GM23338 (cell line): ENCODE results near the gene PLG. TPM values are rescaled to one million over a fixed set of nuclear protein-coding genes. Genes with fewer than 3 reads are reported as not detected.

Experiments used
- ATAC-seq: fragments of 200-7000 bp; cut with Tn5 transposase; 3 replicates; pipeline ENCODE4 v1.9.1; 2020
- DNase-seq: peaks from one replicate; pipeline ENCODE4 v3.0.0-alpha.2; 2015; ENCODE audit warnings: low spot score
- H2AFZ ChIP-seq: fragments of 200-600 bp; sonication (generic); 2 replicates; pipeline ENCODE4 v1.8.0; 2016; ENCODE audit warnings: antibody characterized with exemption, mild to moderate bottlenecking, moderate library complexity
- H3F3A ChIP-seq: fragments of 200-600 bp; sonication (generic); replicated peaks from 2 replicates; pipeline ENCODE4 v1.8.0; 2017; ENCODE audit warnings: antibody characterized with exemption, mixed run types, low read depth
- H3K27ac ChIP-seq: fragments of 200-600 bp; sonication (generic); 2 replicates; pipeline ENCODE4 v1.6.1; 2016; ENCODE audit warnings: low read depth
- H3K27me3 ChIP-seq: fragments of 200-600 bp; sonication (generic); 2 replicates; pipeline ENCODE4 v1.8.0; 2016; ENCODE audit warnings: mild to moderate bottlenecking, mixed run types, moderate library complexity; ENCODE audit not compliant: insufficient read depth
- H3K36me3 ChIP-seq: fragments of 200-600 bp; sonication (generic); 2 replicates; pipeline ENCODE4 v1.8.0; 2016; ENCODE audit warnings: mild to moderate bottlenecking; ENCODE audit not compliant: insufficient read depth
- H3K4me1 ChIP-seq: fragments of 200-600 bp; sonication (generic); 2 replicates; pipeline ENCODE4 v1.8.0; 2016; ENCODE audit warnings: mild to moderate bottlenecking, moderate library complexity; ENCODE audit not compliant: insufficient read depth
- H3K4me2 ChIP-seq: fragments of 200-600 bp; sonication (generic); 2 replicates; pipeline ENCODE4 v1.7.1; 2017; ENCODE audit warnings: mixed run types
- H3K4me3 ChIP-seq: fragments of 200-600 bp; sonication (generic); 2 replicates; pipeline ENCODE4 v1.6.1; 2016; ENCODE audit warnings: mixed run types
- H3K79me2 ChIP-seq: fragments of 200-600 bp; sonication (generic); replicated peaks from 2 replicates; pipeline ENCODE4 v1.8.0; 2017; ENCODE audit warnings: mild to moderate bottlenecking; ENCODE audit not compliant: insufficient read depth
- H3K9me2 ChIP-seq: fragments of 200-600 bp; sonication (generic); 2 replicates; pipeline ENCODE4 v1.8.0; 2017; ENCODE audit not compliant: insufficient read depth
- H4K20me1 ChIP-seq: fragments of 200-600 bp; sonication (generic); replicated peaks from 2 replicates; pipeline ENCODE4 v1.8.0; 2017; ENCODE audit warnings: mild to moderate bottlenecking; ENCODE audit not compliant: insufficient read depth
- H3K27ac Mint-ChIP-seq: 2 replicates; pipeline ENCODE4 v1.8.0; 2020; ENCODE audit warnings: inconsistent platforms, mild to moderate bottlenecking, moderate library complexity, mixed read lengths
- H3K27me3 Mint-ChIP-seq: 3 replicates; pipeline ENCODE4 v1.8.0; 2022; ENCODE audit warnings: low read depth, mild to moderate bottlenecking, moderate library complexity, mixed read lengths, inconsistent platforms; ENCODE audit not compliant: insufficient read depth, poor library complexity
- H3K36me3 Mint-ChIP-seq: 3 replicates; pipeline ENCODE4 v1.8.0; 2021; ENCODE audit warnings: low read depth, mild to moderate bottlenecking, inconsistent platforms, moderate library complexity, mixed read lengths
- H3K4me1 Mint-ChIP-seq: 3 replicates; pipeline ENCODE4 v1.8.0; 2020; ENCODE audit warnings: mild to moderate bottlenecking, inconsistent platforms, mixed read lengths
- H3K4me3 Mint-ChIP-seq: 3 replicates; pipeline ENCODE4 v1.8.0; 2021; ENCODE audit warnings: moderate library complexity, mild to moderate bottlenecking, inconsistent platforms, mixed read lengths
- H3K9me3 Mint-ChIP-seq: 3 replicates; pipeline ENCODE4 v1.8.0; 2020; ENCODE audit warnings: moderate library complexity, mild to moderate bottlenecking, inconsistent platforms, mixed read lengths
- CREB1 ChIP-seq: fragments of 250-450 bp; sonication (Bioruptor Pico); IDR thresholded peaks from 2 replicates; pipeline ENCODE4 v1.5.0; 2020; ENCODE audit warnings: low read depth, mild to moderate bottlenecking, moderate library complexity
- EZH2 ChIP-seq: fragments of 200-600 bp; sonication (generic); IDR thresholded peaks from one replicate; pipeline ENCODE4 v1.8.0; 2017; ENCODE audit warnings: antibody characterized with exemption, mild to moderate bottlenecking, low read depth; ENCODE audit not compliant: unreplicated experiment
- EZH2phosphoT487 ChIP-seq: fragments of 200-600 bp; sonication (generic); IDR thresholded peaks from one replicate; pipeline ENCODE4 v1.8.1; 2018; ENCODE audit warnings: antibody characterized with exemption; ENCODE audit not compliant: unreplicated experiment
- POLR2AphosphoS5 ChIP-seq: IDR thresholded peaks from 2 replicates; pipeline ENCODE4 v1.6.1; 2016; ENCODE audit warnings: antibody characterized with exemption, low read depth
- ZNF331 ChIP-seq: fragments of 250-450 bp; sonication (Bioruptor Pico); IDR thresholded peaks from 2 replicates; pipeline ENCODE4 v1.5.0; 2020; ENCODE audit warnings: low read depth, mild to moderate bottlenecking, moderate library complexity
- polyA plus RNA-seq: library from polyadenylated mRNA; unstranded; fragments of >200 nt; fragmentation: Nextera tagmentation; extraction: Ambion mirVana; gene quantifications from 2 replicates; pipeline ENCODE4 v1.2.1, GENCODE V29; 2016
- total RNA-seq: library from RNA; depleted of rRNA; stranded (reverse); fragments of >200 nt; shearing (Covaris generic); gene quantifications from 2 replicates; pipeline ENCODE4 v1.2.3, GENCODE V29; 2014
- TF ChIP-seq, protein P1 (sequence below), 2 experiments: fragments of 200-600 bp in 1 of 2; sonication (generic) in 1 of 2; conservative IDR thresholded peaks; 2 replicates each; pipeline versions ENCODE4 v1.5.1 to v1.6.1; 2016 to 2017; ENCODE audit warnings: antibody characterized with exemption in 2 of 2, low read depth in 2 of 2, mild to moderate bottlenecking in 2 of 2, moderate library complexity in 1 of 2
- TF ChIP-seq, protein P2 (sequence below): IDR thresholded peaks from 2 replicates; pipeline ENCODE4 v1.6.1; 2016; ENCODE audit warnings: antibody characterized with exemption
- TF ChIP-seq, protein P3 (sequence below): fragments of 250-450 bp; sonication (Bioruptor Pico); IDR thresholded peaks from 2 replicates; pipeline ENCODE4 v1.5.0; 2020; ENCODE audit warnings: mild to moderate bottlenecking, moderate library complexity

Gene PLG
- total and polyA plus RNA-seq, 2 experiments from 2014 or later: not detected

DNA sequence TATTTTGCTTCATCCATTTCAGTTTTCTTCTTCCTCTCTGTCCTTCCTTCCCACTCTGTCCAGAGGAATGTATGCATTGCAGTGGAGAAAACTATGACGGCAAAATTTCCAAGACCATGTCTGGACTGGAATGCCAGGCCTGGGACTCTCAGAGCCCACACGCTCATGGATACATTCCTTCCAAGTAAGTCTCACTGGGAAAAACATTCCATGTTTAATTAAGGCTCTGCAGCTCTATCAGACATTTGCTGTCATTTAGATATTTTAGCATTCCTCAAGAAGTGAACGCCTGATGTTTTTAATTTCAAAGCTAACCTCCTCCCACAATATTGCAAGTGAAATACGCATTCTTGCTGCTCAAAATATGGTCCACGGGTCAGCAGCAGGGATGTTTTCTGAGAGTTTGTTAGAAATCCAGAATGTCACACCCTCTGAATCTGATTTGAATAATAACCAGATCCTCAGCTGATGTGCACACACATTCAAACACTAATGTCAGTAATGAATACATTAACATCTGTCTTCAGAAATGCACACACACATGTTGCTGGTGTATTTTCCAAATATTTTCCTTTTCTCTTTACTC, 12.8 kb downstream of the PLG start:
- Histone ChIP-seq H3K4me3 (no peak overlapping the region), H3K9me2 (peaks cover 3% of the 10 kb centered on the region; the same call in 1 of the 2 replicates), H3K79me2 (no peaks in the 10 kb centered on the region), H3K4me2 (no peak overlapping the region), H3K27ac (no peak overlapping the region), H3K27me3 (no peaks in the 10 kb centered on the region), H3F3A (no peaks in the 10 kb centered on the region), H4K20me1 (no peaks in the 10 kb centered on the region), H3K4me1 (no peaks in the 10 kb centered on the region), H3K36me3 (no peaks in the 10 kb centered on the region), H2AFZ (no peak overlapping the region)
- TF ChIP-seq, protein P1, sequence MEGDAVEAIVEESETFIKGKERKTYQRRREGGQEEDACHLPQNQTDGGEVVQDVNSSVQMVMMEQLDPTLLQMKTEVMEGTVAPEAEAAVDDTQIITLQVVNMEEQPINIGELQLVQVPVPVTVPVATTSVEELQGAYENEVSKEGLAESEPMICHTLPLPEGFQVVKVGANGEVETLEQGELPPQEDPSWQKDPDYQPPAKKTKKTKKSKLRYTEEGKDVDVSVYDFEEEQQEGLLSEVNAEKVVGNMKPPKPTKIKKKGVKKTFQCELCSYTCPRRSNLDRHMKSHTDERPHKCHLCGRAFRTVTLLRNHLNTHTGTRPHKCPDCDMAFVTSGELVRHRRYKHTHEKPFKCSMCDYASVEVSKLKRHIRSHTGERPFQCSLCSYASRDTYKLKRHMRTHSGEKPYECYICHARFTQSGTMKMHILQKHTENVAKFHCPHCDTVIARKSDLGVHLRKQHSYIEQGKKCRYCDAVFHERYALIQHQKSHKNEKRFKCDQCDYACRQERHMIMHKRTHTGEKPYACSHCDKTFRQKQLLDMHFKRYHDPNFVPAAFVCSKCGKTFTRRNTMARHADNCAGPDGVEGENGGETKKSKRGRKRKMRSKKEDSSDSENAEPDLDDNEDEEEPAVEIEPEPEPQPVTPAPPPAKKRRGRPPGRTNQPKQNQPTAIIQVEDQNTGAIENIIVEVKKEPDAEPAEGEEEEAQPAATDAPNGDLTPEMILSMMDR (conservative IDR thresholded peaks at IDR 0.05; ENCODE audit: low read depth in 2 of 2): no peak
- TF ChIP-seq ZNF331 (no peak), EZH2phosphoT487 (no peak)
- Mint-ChIP-seq H3K4me3 (no peak overlapping the region), H3K27ac (no peak overlapping the region), H3K9me3 (no peaks in the 10 kb centered on the region), H3K4me1 (no peaks in the 10 kb centered on the region), H3K27me3 (no peaks in the 10 kb centered on the region), H3K36me3 (no peaks in the 10 kb centered on the region)
- no peak for DNase-seq
- ATAC-seq: no peak

DNA sequence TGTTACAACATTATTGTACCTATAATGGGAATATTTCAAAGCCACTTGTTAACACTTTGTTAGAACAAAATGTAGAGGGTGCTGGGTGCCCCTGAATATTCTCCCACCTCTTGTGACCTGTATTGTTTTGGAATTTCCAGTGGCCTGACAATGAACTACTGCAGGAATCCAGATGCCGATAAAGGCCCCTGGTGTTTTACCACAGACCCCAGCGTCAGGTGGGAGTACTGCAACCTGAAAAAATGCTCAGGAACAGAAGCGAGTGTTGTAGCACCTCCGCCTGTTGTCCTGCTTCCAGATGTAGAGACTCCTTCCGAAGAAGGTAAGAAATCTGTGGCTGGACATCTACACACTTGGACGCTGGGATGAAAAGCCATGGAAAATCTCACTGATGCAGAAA, 28.9 kb downstream of the PLG start:
- TF ChIP-seq EZH2 (no peak), EZH2phosphoT487 (no peak), ZNF331 (no peak), CREB1 (CRISPR knock-in tag) (no peak), POLR2AphosphoS5 (no peak)
- TF ChIP-seq, protein P1 (conservative IDR thresholded peaks at IDR 0.05; ENCODE audit: low read depth in 2 of 2): peak; percentile 36 to 47
- TF ChIP-seq, protein P2, sequence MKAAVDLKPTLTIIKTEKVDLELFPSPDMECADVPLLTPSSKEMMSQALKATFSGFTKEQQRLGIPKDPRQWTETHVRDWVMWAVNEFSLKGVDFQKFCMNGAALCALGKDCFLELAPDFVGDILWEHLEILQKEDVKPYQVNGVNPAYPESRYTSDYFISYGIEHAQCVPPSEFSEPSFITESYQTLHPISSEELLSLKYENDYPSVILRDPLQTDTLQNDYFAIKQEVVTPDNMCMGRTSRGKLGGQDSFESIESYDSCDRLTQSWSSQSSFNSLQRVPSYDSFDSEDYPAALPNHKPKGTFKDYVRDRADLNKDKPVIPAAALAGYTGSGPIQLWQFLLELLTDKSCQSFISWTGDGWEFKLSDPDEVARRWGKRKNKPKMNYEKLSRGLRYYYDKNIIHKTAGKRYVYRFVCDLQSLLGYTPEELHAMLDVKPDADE: no peak
- TF ChIP-seq, protein P3, sequence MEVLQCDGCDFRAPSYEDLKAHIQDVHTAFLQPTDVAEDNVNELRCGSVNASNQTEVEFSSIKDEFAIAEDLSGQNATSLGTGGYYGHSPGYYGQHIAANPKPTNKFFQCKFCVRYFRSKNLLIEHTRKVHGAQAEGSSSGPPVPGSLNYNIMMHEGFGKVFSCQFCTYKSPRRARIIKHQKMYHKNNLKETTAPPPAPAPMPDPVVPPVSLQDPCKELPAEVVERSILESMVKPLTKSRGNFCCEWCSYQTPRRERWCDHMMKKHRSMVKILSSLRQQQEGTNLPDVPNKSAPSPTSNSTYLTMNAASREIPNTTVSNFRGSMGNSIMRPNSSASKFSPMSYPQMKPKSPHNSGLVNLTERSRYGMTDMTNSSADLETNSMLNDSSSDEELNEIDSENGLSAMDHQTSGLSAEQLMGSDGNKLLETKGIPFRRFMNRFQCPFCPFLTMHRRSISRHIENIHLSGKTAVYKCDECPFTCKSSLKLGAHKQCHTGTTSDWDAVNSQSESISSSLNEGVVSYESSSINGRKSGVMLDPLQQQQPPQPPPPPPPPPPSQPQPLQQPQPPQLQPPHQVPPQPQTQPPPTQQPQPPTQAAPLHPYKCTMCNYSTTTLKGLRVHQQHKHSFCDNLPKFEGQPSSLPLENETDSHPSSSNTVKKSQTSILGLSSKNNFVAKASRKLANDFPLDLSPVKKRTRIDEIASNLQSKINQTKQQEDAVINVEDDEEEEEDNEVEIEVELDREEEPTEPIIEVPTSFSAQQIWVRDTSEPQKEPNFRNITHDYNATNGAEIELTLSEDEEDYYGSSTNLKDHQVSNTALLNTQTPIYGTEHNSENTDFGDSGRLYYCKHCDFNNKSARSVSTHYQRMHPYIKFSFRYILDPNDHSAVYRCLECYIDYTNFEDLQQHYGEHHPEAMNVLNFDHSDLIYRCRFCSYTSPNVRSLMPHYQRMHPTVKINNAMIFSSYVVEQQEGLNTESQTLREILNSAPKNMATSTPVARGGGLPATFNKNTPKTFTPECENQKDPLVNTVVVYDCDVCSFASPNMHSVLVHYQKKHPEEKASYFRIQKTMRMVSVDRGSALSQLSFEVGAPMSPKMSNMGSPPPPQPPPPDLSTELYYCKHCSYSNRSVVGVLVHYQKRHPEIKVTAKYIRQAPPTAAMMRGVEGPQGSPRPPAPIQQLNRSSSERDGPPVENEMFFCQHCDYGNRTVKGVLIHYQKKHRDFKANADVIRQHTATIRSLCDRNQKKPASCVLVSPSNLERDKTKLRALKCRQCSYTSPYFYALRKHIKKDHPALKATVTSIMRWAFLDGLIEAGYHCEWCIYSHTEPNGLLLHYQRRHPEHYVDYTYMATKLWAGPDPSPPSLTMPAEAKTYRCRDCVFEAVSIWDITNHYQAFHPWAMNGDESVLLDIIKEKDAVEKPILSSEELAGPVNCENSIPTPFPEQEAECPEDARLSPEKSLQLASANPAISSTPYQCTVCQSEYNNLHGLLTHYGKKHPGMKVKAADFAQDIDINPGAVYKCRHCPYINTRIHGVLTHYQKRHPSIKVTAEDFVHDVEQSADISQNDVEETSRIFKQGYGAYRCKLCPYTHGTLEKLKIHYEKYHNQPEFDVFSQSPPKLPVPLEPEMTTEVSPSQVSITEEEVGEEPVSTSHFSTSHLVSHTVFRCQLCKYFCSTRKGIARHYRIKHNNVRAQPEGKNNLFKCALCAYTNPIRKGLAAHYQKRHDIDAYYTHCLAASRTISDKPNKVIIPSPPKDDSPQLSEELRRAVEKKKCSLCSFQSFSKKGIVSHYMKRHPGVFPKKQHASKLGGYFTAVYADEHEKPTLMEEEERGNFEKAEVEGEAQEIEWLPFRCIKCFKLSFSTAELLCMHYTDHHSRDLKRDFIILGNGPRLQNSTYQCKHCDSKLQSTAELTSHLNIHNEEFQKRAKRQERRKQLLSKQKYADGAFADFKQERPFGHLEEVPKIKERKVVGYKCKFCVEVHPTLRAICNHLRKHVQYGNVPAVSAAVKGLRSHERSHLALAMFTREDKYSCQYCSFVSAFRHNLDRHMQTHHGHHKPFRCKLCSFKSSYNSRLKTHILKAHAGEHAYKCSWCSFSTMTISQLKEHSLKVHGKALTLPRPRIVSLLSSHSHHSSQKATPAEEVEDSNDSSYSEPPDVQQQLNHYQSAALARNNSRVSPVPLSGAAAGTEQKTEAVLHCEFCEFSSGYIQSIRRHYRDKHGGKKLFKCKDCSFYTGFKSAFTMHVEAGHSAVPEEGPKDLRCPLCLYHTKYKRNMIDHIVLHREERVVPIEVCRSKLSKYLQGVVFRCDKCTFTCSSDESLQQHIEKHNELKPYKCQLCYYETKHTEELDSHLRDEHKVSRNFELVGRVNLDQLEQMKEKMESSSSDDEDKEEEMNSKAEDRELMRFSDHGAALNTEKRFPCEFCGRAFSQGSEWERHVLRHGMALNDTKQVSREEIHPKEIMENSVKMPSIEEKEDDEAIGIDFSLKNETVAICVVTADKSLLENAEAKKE (CRISPR knock-in tag): no peak
- H3K27me3 Mint-ChIP-seq: no peaks in the 10 kb centered on the region
- Histone ChIP-seq H3K9me2 (no peaks in the 10 kb centered on the region), H4K20me1 (no peaks in the 10 kb centered on the region), H3K27ac (no peak overlapping the region), H3K36me3 (no peaks in the 10 kb centered on the region), H3K4me3 (no peak overlapping the region), H2AFZ (no peak overlapping the region), H3K27me3 (no peaks in the 10 kb centered on the region), H3K4me2 (no peak overlapping the region), H3K79me2 (no peaks in the 10 kb centered on the region), H3F3A (no peaks in the 10 kb centered on the region), H3K4me1 (no peaks in the 10 kb centered on the region)
- H3K27ac Mint-ChIP-seq: no peak overlapping the region
- H3K4me3 Mint-ChIP-seq: no peak overlapping the region
- no peaks in the 10 kb centered on the region for H3K36me3 Mint-ChIP-seq
- no peaks in the 10 kb centered on the region for H3K9me3 Mint-ChIP-seq
- no peaks in the 10 kb centered on the region for H3K4me1 Mint-ChIP-seq
- DNase-seq (peak; percentile 74), ATAC-seq (peak; percentile 88)
